ENCODE results near the gene GPRC5C.

Gene GPRC5C

GRCh38 chr17:74427763-74428153 is 4.1 kb upstream of the GPRC5C start:
- Histone ChIP-seq H3K36me3 (ENCODE audit: control insufficient read depth, insufficient read depth, low read length) (no peaks in the 10 kb centered on the region), H3K27me3 (ENCODE audit: control insufficient read depth, insufficient read depth, low read length) (no peaks in the 10 kb centered on the region), H3K4me3 (ENCODE audit: low read depth, low read length) (no peak overlapping the region), H3K4me1 (ENCODE audit: control insufficient read depth, insufficient read depth, low read length) (peaks cover 20% of the 10 kb centered on the region), H3K9ac (ENCODE audit: low read depth, low read length) (no peak overlapping the region), H3K9me3 (ENCODE audit: control insufficient read depth, insufficient read depth, low read length) (no peaks in the 10 kb centered on the region)

- Histone ChIP-seq H3K4me1 (ENCODE audit: control insufficient read depth, insufficient read depth, low read length) (peaks cover 28% of the 10 kb centered on the region), H3K9me3 (ENCODE audit: control insufficient read depth, insufficient read depth, low read length) (no peaks in the 10 kb centered on the region), H3K27me3 (ENCODE audit: control insufficient read depth, insufficient read depth, low read length) (peaks cover 3% of the 10 kb centered on the region), H3K9ac (ENCODE audit: low read depth, low read length) (peak overlapping the region; percentile 65), H3K4me3 (ENCODE audit: low read depth, low read length) (peak overlapping the region; percentile 86), H3K36me3 (ENCODE audit: control insufficient read depth, insufficient read depth, low read length) (no peaks in the 10 kb centered on the region)
These were observed 2.1 kb upstream of the GPRC5C start for GRCh38 chr17:74429604-74430384.

- Histone ChIP-seq H3K9ac (ENCODE audit: low read depth, low read length) (peak overlapping the region; percentile 65), H3K4me3 (ENCODE audit: low read depth, low read length) (peak overlapping the region; percentile 86), H3K4me1 (ENCODE audit: control insufficient read depth, insufficient read depth, low read length) (peaks cover 29% of the 10 kb centered on the region), H3K36me3 (ENCODE audit: control insufficient read depth, insufficient read depth, low read length) (no peaks in the 10 kb centered on the region), H3K9me3 (ENCODE audit: control insufficient read depth, insufficient read depth, low read length) (no peaks in the 10 kb centered on the region), H3K27me3 (ENCODE audit: control insufficient read depth, insufficient read depth, low read length) (peaks cover 3% of the 10 kb centered on the region)
These were observed 1.5 kb upstream of the GPRC5C start for GRCh38 chr17:74430385-74430705.

GRCh38 chr17:74430706-74431567 is 951 bp upstream of the GPRC5C start:
- Histone ChIP-seq H3K36me3 (ENCODE audit: control insufficient read depth, insufficient read depth, low read length) (no peaks in the 10 kb centered on the region), H3K4me1 (ENCODE audit: control insufficient read depth, insufficient read depth, low read length) (peaks cover 32% of the 10 kb centered on the region), H3K9me3 (ENCODE audit: control insufficient read depth, insufficient read depth, low read length) (no peaks in the 10 kb centered on the region), H3K27me3 (ENCODE audit: control insufficient read depth, insufficient read depth, low read length) (peaks cover 3% of the 10 kb centered on the region), H3K4me3 (ENCODE audit: low read depth, low read length) (peak overlapping the region; percentile 86), H3K9ac (ENCODE audit: low read depth, low read length) (peak overlapping the region; percentile 94)

- Histone ChIP-seq H3K27me3 (ENCODE audit: control insufficient read depth, insufficient read depth, low read length) (peaks cover 3% of the 10 kb centered on the region), H3K4me3 (ENCODE audit: low read depth, low read length) (peak overlapping the region; percentile 86), H3K9me3 (ENCODE audit: control insufficient read depth, insufficient read depth, low read length) (no peaks in the 10 kb centered on the region), H3K36me3 (ENCODE audit: control insufficient read depth, insufficient read depth, low read length) (no peaks in the 10 kb centered on the region), H3K9ac (ENCODE audit: low read depth, low read length) (no peak overlapping the region), H3K4me1 (ENCODE audit: control insufficient read depth, insufficient read depth, low read length) (peaks cover 23% of the 10 kb centered on the region)
These were observed 469 bp downstream of the GPRC5C start for GRCh38 chr17:74432424-74432690.

- H3K9me3 ChIP-seq (ENCODE audit: control insufficient read depth, insufficient read depth, low read length) = no peaks in the 10 kb centered on the region
- H3K4me1 ChIP-seq (ENCODE audit: control insufficient read depth, insufficient read depth, low read length) = peaks cover 19% of the 10 kb centered on the region
- peak overlapping the region; percentile 86 for H3K4me3 ChIP-seq (ENCODE audit: low read depth, low read length)
- peak overlapping the region; percentile 68 for H3K9ac ChIP-seq (ENCODE audit: low read depth, low read length)
- H3K27me3 ChIP-seq (ENCODE audit: control insufficient read depth, insufficient read depth, low read length) = peaks cover 3% of the 10 kb centered on the region
- no peaks in the 10 kb centered on the region for H3K36me3 ChIP-seq (ENCODE audit: control insufficient read depth, insufficient read depth, low read length)
These were observed 991 bp downstream of the GPRC5C start for GRCh38 chr17:74432766-74433391.

- Histone ChIP-seq H3K9me3 (ENCODE audit: control insufficient read depth, insufficient read depth, low read length) (no peaks in the 10 kb centered on the region), H3K4me3 (ENCODE audit: low read depth, low read length) (peak overlapping the region; percentile 86), H3K4me1 (ENCODE audit: control insufficient read depth, insufficient read depth, low read length) (peaks cover 19% of the 10 kb centered on the region), H3K27me3 (ENCODE audit: control insufficient read depth, insufficient read depth, low read length) (peaks cover 3% of the 10 kb centered on the region), H3K9ac (ENCODE audit: low read depth, low read length) (no peak overlapping the region), H3K36me3 (ENCODE audit: control insufficient read depth, insufficient read depth, low read length) (no peaks in the 10 kb centered on the region)
These were observed 1.7 kb downstream of the GPRC5C start for GRCh38 chr17:74433421-74434121.

GRCh38 chr17:74435775-74436359 is 4.0 kb downstream of the GPRC5C start:
- Histone ChIP-seq H3K4me3 (ENCODE audit: low read depth, low read length) (no peak overlapping the region), H3K9ac (ENCODE audit: low read depth, low read length) (no peak overlapping the region), H3K36me3 (ENCODE audit: control insufficient read depth, insufficient read depth, low read length) (peaks cover 4% of the 10 kb centered on the region), H3K4me1 (ENCODE audit: control insufficient read depth, insufficient read depth, low read length) (peaks cover 11% of the 10 kb centered on the region), H3K9me3 (ENCODE audit: control insufficient read depth, insufficient read depth, low read length) (no peaks in the 10 kb centered on the region), H3K27me3 (ENCODE audit: control insufficient read depth, insufficient read depth, low read length) (peaks cover 3% of the 10 kb centered on the region)

GRCh38 chr17:74437702-74438101 is 5.8 kb downstream of the GPRC5C start:
- Histone ChIP-seq H3K36me3 (ENCODE audit: control insufficient read depth, insufficient read depth, low read length) (peaks cover 4% of the 10 kb centered on the region), H3K27me3 (ENCODE audit: control insufficient read depth, insufficient read depth, low read length) (peaks cover 3% of the 10 kb centered on the region), H3K9me3 (ENCODE audit: control insufficient read depth, insufficient read depth, low read length) (no peaks in the 10 kb centered on the region), H3K9ac (ENCODE audit: low read depth, low read length) (no peak overlapping the region), H3K4me1 (ENCODE audit: control insufficient read depth, insufficient read depth, low read length) (peaks cover 14% of the 10 kb centered on the region), H3K4me3 (ENCODE audit: low read depth, low read length) (no peak overlapping the region)

GRCh38 chr17:74439691-74440567 is 8.0 kb downstream of the GPRC5C start:
- Histone ChIP-seq H3K27me3 (ENCODE audit: control insufficient read depth, insufficient read depth, low read length) (no peaks in the 10 kb centered on the region), H3K9me3 (ENCODE audit: control insufficient read depth, insufficient read depth, low read length) (no peaks in the 10 kb centered on the region)

More at GRCh38 chr17:74439691-74440567, 8.0 kb downstream of the GPRC5C start:
- Histone ChIP-seq H3K4me1 (ENCODE audit: control insufficient read depth, insufficient read depth, low read length) (peaks cover 14% of the 10 kb centered on the region), H3K9ac (ENCODE audit: low read depth, low read length) (no peak overlapping the region), H3K4me3 (ENCODE audit: low read depth, low read length) (no peak overlapping the region), H3K36me3 (ENCODE audit: control insufficient read depth, insufficient read depth, low read length) (peaks cover 4% of the 10 kb centered on the region)
